ENCODE results near the gene EDA.

The EDA gene

DNA sequence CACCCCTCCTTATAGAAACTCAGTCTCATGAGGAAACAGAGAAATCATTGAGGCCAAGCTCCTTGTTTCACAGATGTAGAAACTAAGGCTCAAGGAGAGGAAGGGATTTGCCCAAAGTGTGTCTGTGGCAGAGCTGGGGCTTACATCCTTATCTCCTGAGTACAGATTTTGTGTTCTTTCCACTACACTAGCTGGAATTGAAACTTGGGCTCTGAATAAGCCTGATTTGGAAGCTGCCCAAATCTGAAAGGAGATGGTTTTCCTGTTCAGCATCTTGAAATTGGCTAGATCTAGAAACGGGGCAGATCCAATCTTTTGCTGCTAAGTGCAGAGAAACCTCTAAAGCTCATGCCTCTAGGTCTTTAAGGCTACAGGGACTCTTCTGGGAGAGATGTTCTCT lies 409.6 kb downstream of the EDA start:
- no peak for TF ChIP-seq TAF1 (IDR thresholded peaks at IDR 0.05; ENCODE audit: borderline replicate concordance, insufficient read depth, low read length)
- no peak for TF ChIP-seq POLR2AphosphoS5 (IDR thresholded peaks at IDR 0.05; ENCODE audit: low read depth, low read length)
- TF ChIP-seq, protein P1, sequence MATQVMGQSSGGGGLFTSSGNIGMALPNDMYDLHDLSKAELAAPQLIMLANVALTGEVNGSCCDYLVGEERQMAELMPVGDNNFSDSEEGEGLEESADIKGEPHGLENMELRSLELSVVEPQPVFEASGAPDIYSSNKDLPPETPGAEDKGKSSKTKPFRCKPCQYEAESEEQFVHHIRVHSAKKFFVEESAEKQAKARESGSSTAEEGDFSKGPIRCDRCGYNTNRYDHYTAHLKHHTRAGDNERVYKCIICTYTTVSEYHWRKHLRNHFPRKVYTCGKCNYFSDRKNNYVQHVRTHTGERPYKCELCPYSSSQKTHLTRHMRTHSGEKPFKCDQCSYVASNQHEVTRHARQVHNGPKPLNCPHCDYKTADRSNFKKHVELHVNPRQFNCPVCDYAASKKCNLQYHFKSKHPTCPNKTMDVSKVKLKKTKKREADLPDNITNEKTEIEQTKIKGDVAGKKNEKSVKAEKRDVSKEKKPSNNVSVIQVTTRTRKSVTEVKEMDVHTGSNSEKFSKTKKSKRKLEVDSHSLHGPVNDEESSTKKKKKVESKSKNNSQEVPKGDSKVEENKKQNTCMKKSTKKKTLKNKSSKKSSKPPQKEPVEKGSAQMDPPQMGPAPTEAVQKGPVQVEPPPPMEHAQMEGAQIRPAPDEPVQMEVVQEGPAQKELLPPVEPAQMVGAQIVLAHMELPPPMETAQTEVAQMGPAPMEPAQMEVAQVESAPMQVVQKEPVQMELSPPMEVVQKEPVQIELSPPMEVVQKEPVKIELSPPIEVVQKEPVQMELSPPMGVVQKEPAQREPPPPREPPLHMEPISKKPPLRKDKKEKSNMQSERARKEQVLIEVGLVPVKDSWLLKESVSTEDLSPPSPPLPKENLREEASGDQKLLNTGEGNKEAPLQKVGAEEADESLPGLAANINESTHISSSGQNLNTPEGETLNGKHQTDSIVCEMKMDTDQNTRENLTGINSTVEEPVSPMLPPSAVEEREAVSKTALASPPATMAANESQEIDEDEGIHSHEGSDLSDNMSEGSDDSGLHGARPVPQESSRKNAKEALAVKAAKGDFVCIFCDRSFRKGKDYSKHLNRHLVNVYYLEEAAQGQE (IDR thresholded peaks at IDR 0.05; ENCODE audit: insufficient read depth in 1 of 2, low read depth in 2 of 2, low read length in 2 of 2), result no peak
- TF ChIP-seq SIN3A (IDR thresholded peaks at IDR 0.05; ENCODE audit: borderline replicate concordance, insufficient read depth, low read length), result no peak
- TF ChIP-seq FOXP2 (optimal IDR thresholded peaks at IDR 0.05; ENCODE audit: borderline replicate concordance, extremely low read depth, extremely low read length, insufficient read depth), result no peak

DNA sequence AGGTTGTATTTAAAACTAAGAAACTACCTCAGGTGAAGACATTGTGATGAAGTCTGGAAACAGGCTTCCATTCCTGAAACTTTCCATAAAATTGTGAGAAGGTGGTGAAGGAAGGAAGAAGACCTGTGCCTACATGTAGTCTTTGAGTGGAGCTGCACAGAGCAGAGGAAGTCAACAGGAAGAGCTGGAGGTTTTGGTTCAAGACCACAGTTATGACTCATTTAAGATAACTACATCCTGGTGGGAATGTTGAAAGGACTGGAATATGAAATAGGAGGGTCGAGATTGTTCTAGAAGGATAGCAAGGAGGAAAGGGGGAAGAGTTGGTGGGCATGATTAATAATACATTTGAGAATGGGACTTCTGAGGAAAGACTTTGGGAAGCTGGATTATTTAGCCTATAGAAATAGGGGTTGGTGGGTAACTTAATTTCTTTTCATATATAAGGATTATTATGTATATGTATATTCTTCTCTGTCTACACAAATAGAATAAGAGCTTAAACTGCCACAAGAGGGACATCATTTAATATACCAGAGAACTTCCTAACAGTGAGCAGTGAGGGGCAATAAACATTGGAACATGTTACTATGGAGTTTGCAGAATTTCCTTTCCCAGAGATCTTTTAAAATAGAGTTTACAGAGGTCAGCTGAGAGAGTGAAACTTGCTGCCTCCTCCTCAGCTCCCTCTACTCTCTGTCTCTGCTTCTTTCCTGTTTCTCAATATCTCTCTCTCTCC lies 410.4 kb downstream of the EDA start:
- no peak for TF ChIP-seq TAF1 (IDR thresholded peaks at IDR 0.05; ENCODE audit: borderline replicate concordance, insufficient read depth, low read length)
- no peak for TF ChIP-seq POLR2AphosphoS5 (IDR thresholded peaks at IDR 0.05; ENCODE audit: low read depth, low read length)
- TF ChIP-seq, protein P1 (IDR thresholded peaks at IDR 0.05; ENCODE audit: insufficient read depth in 1 of 2, low read depth in 2 of 2, low read length in 2 of 2), result no peak
- TF ChIP-seq FOXP2 (optimal IDR thresholded peaks at IDR 0.05; ENCODE audit: borderline replicate concordance, extremely low read depth, extremely low read length, insufficient read depth), result no peak
- no peak for TF ChIP-seq SIN3A (IDR thresholded peaks at IDR 0.05; ENCODE audit: borderline replicate concordance, insufficient read depth, low read length)

DNA sequence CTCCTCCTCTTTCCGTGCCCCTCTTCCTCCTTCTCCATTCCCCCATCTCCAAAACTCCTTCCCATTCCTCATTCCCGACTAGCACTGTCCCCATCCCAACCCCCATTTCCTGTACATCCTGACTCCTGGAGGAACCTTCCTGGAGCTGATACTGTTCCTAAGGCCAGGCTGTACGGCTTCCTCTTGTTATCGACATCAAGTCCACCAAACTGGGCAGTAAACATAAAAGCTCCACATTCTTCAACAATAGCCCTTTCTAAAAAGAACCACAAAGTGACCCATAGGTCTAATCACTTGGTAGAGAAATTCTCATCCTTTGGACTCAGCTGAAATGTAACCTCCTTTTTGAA lies 410.9 kb downstream of the EDA start:
- TF ChIP-seq, protein P1 (IDR thresholded peaks at IDR 0.05; ENCODE audit: insufficient read depth in 1 of 2, low read depth in 2 of 2, low read length in 2 of 2), result no peak
- no peak for TF ChIP-seq FOXP2 (optimal IDR thresholded peaks at IDR 0.05; ENCODE audit: borderline replicate concordance, extremely low read depth, extremely low read length, insufficient read depth)
- no peak for TF ChIP-seq POLR2AphosphoS5 (IDR thresholded peaks at IDR 0.05; ENCODE audit: low read depth, low read length)
- no peak for TF ChIP-seq SIN3A (IDR thresholded peaks at IDR 0.05; ENCODE audit: borderline replicate concordance, insufficient read depth, low read length)
- no peak for TF ChIP-seq TAF1 (IDR thresholded peaks at IDR 0.05; ENCODE audit: borderline replicate concordance, insufficient read depth, low read length)

GRCh38 chrX:70029863-70030262 lies 413.9 kb downstream of the EDA start:
- no peak for TF ChIP-seq POLR2AphosphoS5 (IDR thresholded peaks at IDR 0.05; ENCODE audit: low read depth, low read length)
- TF ChIP-seq, protein P1 (IDR thresholded peaks at IDR 0.05; ENCODE audit: insufficient read depth in 1 of 2, low read depth in 2 of 2, low read length in 2 of 2), result no peak
- no peak for TF ChIP-seq TAF1 (IDR thresholded peaks at IDR 0.05; ENCODE audit: borderline replicate concordance, insufficient read depth, low read length)
- TF ChIP-seq FOXP2 (optimal IDR thresholded peaks at IDR 0.05; ENCODE audit: borderline replicate concordance, extremely low read depth, extremely low read length, insufficient read depth), result no peak
- no peak for TF ChIP-seq SIN3A (IDR thresholded peaks at IDR 0.05; ENCODE audit: borderline replicate concordance, insufficient read depth, low read length)
